Smooth muscle cell (in vitro differentiated cells): ENCODE measurements around the gene TTC27. TPM values are rescaled to one million over a fixed set of nuclear protein-coding genes. Genes with fewer than 3 reads are reported as not detected.

ENCODE experiments used
- DNase-seq: peaks from one replicate; lab custom pipeline; 2025; ENCODE audit not compliant: unreplicated experiment; lab: John Stamatoyannopoulos, UW
- H2AFZ ChIP-seq: fragments of 200-600 bp; sonication (generic); 2 replicates; pipeline ENCODE4 v1.6.0; 2016; ENCODE audit warnings: antibody characterized with exemption, low read depth, mild to moderate bottlenecking
- H3F3A ChIP-seq: fragments of 200-600 bp; sonication (generic); 2 replicates; pipeline ENCODE4 v1.6.0; 2017; ENCODE audit warnings: antibody characterized with exemption, low read depth
- H3K27ac ChIP-seq: fragments of 200-600 bp; sonication (generic); 2 replicates; pipeline ENCODE4 v1.5.1; 2016; ENCODE audit warnings: low read depth, mild to moderate bottlenecking
- H3K27me3 ChIP-seq: fragments of 200-600 bp; sonication (generic); 2 replicates; pipeline ENCODE4 v1.6.1; 2016; ENCODE audit warnings: low read depth, mild to moderate bottlenecking
- H3K36me3 ChIP-seq: fragments of 200-600 bp; sonication (generic); 2 replicates; pipeline ENCODE4 v1.5.1; 2016; ENCODE audit warnings: low read depth
- H3K4me1 ChIP-seq: fragments of 200-600 bp; sonication (generic); 2 replicates; pipeline ENCODE4 v1.5.1; 2016; ENCODE audit warnings: low read depth
- H3K4me2 ChIP-seq: fragments of 200-600 bp; sonication (generic); 2 replicates; pipeline ENCODE4 v1.6.0; 2016; ENCODE audit warnings: mild to moderate bottlenecking
- H3K4me3 ChIP-seq: fragments of 200-600 bp; sonication (generic); 2 replicates; pipeline ENCODE4 v1.5.1; 2016; ENCODE audit warnings: mild to moderate bottlenecking
- H3K79me2 ChIP-seq: fragments of 200-600 bp; sonication (generic); 2 replicates; pipeline ENCODE4 v1.6.0; 2016; ENCODE audit warnings: low read depth, mild to moderate bottlenecking
- H3K9ac ChIP-seq: fragments of 200-600 bp; sonication (generic); 2 replicates; pipeline ENCODE4 v1.6.0; 2016; ENCODE audit warnings: low read depth
- H3K9me3 ChIP-seq: fragments of 200-600 bp; sonication (generic); replicated peaks from 2 replicates; pipeline ENCODE4 v1.5.1; 2016; ENCODE audit warnings: low read depth
- H4K20me1 ChIP-seq: fragments of 200-600 bp; sonication (generic); 2 replicates; pipeline ENCODE4 v1.6.0; 2016; ENCODE audit warnings: low read depth
- WGBS: methylation state at CpG from one replicate; pipeline ENCODE4 v1.1.7; 2016; ENCODE audit warnings: low lambda C conversion rate; 5-methylcytosine and 5-hydroxymethylcytosine counted together
- polyA plus RNA-seq: library from polyadenylated mRNA; unstranded; fragments of >200 nt; fragmentation: Nextera tagmentation; extraction: Ambion mirVana; gene quantifications from 2 replicates; pipeline ENCODE4 v1.2.1, GENCODE V29; 2016
- total RNA-seq: library from RNA; depleted of rRNA; stranded (reverse); fragments of >200 nt; gene quantifications from 2 replicates; pipeline ENCODE4 v1.2.3, GENCODE V29; 2014
- TF ChIP-seq, protein P1 (sequence below): fragments of 200-600 bp; sonication (generic); IDR thresholded peaks from 2 replicates; pipeline ENCODE4 v1.5.1; 2017; ENCODE audit warnings: borderline replicate concordance, mild to moderate bottlenecking, antibody characterized with exemption; ENCODE audit not compliant: insufficient read depth, poor library complexity, severe bottlenecking

TTC27 gene
- total and polyA plus RNA-seq, 2 experiments from 2014 or later = 9.2 to 12.1 TPM

DNA sequence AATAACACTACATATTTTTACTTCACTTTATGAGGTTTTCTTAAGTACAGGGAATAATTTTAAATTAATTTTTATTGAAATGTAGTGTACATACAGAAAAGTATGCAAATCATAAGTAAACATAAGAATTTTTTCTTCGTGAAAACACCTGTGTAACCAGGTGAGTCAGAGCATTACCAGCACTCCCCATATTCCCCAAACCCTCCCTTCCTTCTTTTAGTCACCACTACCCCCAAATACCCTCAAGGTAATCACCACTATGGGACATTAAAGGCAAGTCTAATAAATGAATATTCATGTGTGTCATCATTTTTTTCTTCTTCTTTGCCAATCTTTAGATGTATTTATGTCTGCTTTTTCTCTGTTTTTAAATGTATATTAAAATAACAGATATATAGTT lies 179.0 kb downstream of the TTC27 start:
- TF ChIP-seq, protein P1, sequence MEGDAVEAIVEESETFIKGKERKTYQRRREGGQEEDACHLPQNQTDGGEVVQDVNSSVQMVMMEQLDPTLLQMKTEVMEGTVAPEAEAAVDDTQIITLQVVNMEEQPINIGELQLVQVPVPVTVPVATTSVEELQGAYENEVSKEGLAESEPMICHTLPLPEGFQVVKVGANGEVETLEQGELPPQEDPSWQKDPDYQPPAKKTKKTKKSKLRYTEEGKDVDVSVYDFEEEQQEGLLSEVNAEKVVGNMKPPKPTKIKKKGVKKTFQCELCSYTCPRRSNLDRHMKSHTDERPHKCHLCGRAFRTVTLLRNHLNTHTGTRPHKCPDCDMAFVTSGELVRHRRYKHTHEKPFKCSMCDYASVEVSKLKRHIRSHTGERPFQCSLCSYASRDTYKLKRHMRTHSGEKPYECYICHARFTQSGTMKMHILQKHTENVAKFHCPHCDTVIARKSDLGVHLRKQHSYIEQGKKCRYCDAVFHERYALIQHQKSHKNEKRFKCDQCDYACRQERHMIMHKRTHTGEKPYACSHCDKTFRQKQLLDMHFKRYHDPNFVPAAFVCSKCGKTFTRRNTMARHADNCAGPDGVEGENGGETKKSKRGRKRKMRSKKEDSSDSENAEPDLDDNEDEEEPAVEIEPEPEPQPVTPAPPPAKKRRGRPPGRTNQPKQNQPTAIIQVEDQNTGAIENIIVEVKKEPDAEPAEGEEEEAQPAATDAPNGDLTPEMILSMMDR = no peak
- H3K4me3 ChIP-seq = no peak overlapping the region
- H3K9me3 ChIP-seq = no peaks in the 10 kb centered on the region
- H3K27me3 ChIP-seq = no peaks in the 10 kb centered on the region
- DNase-seq = no peak
- 68% methylated on average over 1 of the region's 1 CpG for WGBS
- H3K4me2 ChIP-seq = no peak overlapping the region
- no peaks in the 10 kb centered on the region for H3K4me1 ChIP-seq
- no peak overlapping the region for H3K27ac ChIP-seq
- no peak overlapping the region for H3K9ac ChIP-seq
- no peak overlapping the region for H2AFZ ChIP-seq
- no peaks in the 10 kb centered on the region for H3K36me3 ChIP-seq
- no peaks in the 10 kb centered on the region for H3F3A ChIP-seq
- no peaks in the 10 kb centered on the region for H3K79me2 ChIP-seq
- H4K20me1 ChIP-seq = no peaks in the 10 kb centered on the region

DNA sequence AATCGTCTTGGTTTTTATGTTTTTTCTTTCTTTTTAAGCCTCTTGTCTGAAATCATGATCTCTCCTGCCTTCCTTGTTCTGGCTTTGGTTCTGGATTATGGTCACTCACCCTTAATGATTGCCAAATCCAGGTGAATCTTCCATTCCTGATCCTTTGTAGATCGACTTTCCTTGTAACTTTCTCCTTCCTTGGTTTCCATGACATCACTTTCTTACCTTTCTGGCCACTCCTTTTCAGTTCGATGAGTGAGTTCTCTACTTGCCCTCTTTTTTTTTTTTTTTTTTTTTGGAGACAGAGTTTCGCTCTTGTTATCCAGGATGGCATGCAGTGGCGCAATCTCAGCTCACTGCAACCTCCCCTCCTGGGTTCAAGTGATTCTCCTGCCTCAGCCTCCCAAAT lies 179.8 kb downstream of the TTC27 start:
- H2AFZ ChIP-seq = no peak overlapping the region
- no peak overlapping the region for H3K9ac ChIP-seq
- no peak overlapping the region for H3K27ac ChIP-seq
- no peaks in the 10 kb centered on the region for H3K36me3 ChIP-seq
- H3K4me3 ChIP-seq = no peak overlapping the region
- TF ChIP-seq, protein P1 = no peak
- H4K20me1 ChIP-seq = no peaks in the 10 kb centered on the region
- H3K27me3 ChIP-seq = no peaks in the 10 kb centered on the region
- H3K4me2 ChIP-seq = no peak overlapping the region
- H3K9me3 ChIP-seq = no peaks in the 10 kb centered on the region
- H3K4me1 ChIP-seq = no peaks in the 10 kb centered on the region
- H3K79me2 ChIP-seq = no peaks in the 10 kb centered on the region
- no peak for DNase-seq
- H3F3A ChIP-seq = no peaks in the 10 kb centered on the region
- 94% methylated on average over 5 of the region's 5 CpGs for WGBS

DNA sequence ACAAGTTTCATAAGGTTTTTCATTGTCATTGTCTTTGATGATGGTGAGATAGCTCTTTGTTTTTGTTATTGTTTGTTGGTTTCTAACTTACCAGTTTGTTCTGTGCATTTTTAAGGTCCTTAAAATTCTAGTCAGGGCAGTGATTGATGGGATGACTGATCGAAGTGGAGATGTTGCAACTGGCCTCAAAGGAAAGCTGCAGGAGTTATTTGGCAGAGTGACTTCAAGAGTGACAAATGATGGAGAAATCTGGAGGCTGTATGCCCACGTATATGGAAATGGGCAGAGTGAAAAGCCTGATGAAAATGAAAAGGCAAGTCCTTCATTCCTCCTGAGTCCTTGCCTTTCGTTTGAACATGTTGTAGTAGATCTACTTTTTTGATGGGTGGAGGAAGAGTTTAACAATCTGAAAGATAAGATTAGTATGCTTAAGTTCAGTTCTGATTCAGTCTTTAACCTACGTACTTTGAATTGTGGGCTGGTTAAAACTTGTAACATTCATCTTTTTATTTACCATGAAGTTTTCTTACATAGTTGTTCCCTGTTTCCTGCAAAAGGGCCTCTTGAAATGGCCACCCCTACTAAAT lies 183.2 kb downstream of the TTC27 start:
- 76% methylated on average over 4 of the region's 4 CpGs for WGBS
- H3K79me2 ChIP-seq = no peaks in the 10 kb centered on the region

More for the DNA sequence above, 183.2 kb downstream of the TTC27 start:
- no peaks in the 10 kb centered on the region for H3K9me3 ChIP-seq
- no peaks in the 10 kb centered on the region for H3F3A ChIP-seq
- H4K20me1 ChIP-seq = no peaks in the 10 kb centered on the region
- H3K4me2 ChIP-seq = no peak overlapping the region
- H3K27ac ChIP-seq = no peak overlapping the region
- H3K4me3 ChIP-seq = no peak overlapping the region
- H3K4me1 ChIP-seq = no peaks in the 10 kb centered on the region
- no peaks in the 10 kb centered on the region for H3K27me3 ChIP-seq
- no peak overlapping the region for H2AFZ ChIP-seq
- no peak for DNase-seq
- no peak overlapping the region for H3K9ac ChIP-seq
- no peaks in the 10 kb centered on the region for H3K36me3 ChIP-seq
- TF ChIP-seq, protein P1 = no peak
